HFFc6 (cell line): ENCODE results near the gene SNRPA1. TPM values are rescaled to one million over a fixed set of nuclear protein-coding genes. Genes with fewer than 3 reads are reported as not detected.
"Not testable (repeated sequence)": the region's sequence is repeated elsewhere in the genome, so short reads cannot be mapped to it uniquely, and the experiment has no call there.

Source experiments
- DNase-seq: peaks from one replicate; pipeline ENCODE4 v3.0.0-alpha.2; 2018
- H3K27ac Mint-ChIP-seq: 2 replicates; pipeline ENCODE4 v1.8.0; 2020; ENCODE audit warnings: mild to moderate bottlenecking, mixed read lengths
- H3K27me3 Mint-ChIP-seq: 2 replicates; pipeline ENCODE4 v1.8.0; 2021; ENCODE audit warnings: mild to moderate bottlenecking, moderate library complexity, mixed read lengths; ENCODE audit not compliant: insufficient read depth
- H3K36me3 Mint-ChIP-seq: 2 replicates; pipeline ENCODE4 v1.8.0; 2021; ENCODE audit warnings: low read depth, mixed read lengths
- H3K4me1 Mint-ChIP-seq: 2 replicates; pipeline ENCODE4 v1.8.0; 2020; ENCODE audit warnings: low read depth, mixed read lengths
- H3K4me3 Mint-ChIP-seq: 2 replicates; pipeline ENCODE4 v1.8.0; 2020; ENCODE audit warnings: mild to moderate bottlenecking, moderate library complexity, mixed read lengths
- H3K9me3 Mint-ChIP-seq: 2 replicates; pipeline ENCODE4 v1.8.0; 2020; ENCODE audit warnings: mild to moderate bottlenecking, mixed read lengths
- CTCF ChIP-seq: fragments of 200-600 bp; sonication (generic); IDR thresholded peaks from 2 replicates; pipeline ENCODE4 v1.5.0; 2021; ENCODE audit warnings: antibody characterized with exemption, mild to moderate bottlenecking
- long read RNA-seq: library from polyadenylated mRNA; unstranded; transcript quantifications from one replicate; pipeline ENCODE4 v2.0.0, GENCODE V29; 2019
- total RNA-seq, 6 experiments: library from RNA; stranded (reverse); fragmentation: NEBNext Ultra II Directional; extraction: Animal tissue kit (Norgen Biotek cat#: 25700); gene quantifications; 2 replicates in 1 of 6; 3 replicates in 5 of 6; pipeline ENCODE4 v1.2.3, GENCODE V29; 2021

SNRPA1 gene
- 10 to 100 TPM; 54.9 to 78.8 (median 64.5) TPM for total RNA-seq
- long read RNA-seq, transcript SNRPA1-201 (9 exons, 1,055 nt): major isoform, 73 of 84 reads
- long read RNA-seq, partial matches to known transcripts: 4 of 84 reads
- long read RNA-seq, other reads (novel, unspliced or antisense): 4 of 84 reads

DNA sequence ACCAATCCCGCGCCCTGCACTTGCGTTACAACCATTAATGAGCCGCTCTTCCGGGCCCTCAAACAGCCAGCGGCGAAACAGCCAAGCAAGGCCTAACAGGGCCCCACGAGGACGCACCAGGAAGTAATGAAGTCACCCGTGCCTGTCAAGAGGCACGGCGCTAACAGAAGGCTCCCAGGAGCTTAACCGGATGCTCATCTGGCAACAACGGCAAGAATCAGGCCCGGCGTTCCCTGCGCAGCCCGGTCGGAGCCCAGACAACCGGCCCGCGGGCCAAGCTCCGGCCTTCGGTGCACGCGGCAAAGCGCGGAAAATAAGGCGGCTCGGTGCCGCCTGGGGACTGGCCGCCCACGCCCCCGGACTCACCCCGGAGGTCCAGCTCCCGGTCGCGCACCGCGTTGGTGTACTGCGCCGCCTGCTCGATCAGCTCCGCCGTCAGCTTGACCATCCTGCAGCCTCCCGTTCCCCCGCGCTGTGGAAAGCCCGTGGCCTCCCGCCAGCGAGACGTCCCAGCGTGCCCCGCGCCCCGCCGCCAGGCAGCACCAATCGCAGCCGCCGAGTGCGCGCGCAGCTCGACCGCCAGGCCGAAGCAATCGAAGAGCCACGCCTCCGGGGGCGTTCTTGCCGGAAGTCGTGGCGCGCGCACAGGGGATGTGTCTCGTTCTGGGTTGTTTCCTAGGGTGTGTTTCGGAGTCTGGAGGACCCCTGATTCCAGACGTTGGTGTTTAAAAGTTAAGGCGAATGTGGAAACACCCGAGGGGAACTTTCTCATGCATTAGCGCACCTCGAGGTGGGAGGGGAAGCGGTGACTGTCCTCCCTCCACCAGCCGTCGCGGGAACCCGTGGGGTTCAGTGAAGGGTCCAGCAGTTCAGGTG lies at the start of gene SNRPA1:
TSS of gene SNRPA1 (minus strand) at position 518 of the 876 bp plus-strand sequence. CDS start at position 448, 70 bp downstream.
- H3K27ac Mint-ChIP-seq: peak within 1 kb of the TSS; percentile 95
- peak within 1 kb of the TSS; percentile 99 for H3K4me3 Mint-ChIP-seq
- peaks cover 7% of the 10 kb centered on the region; the same call in 1 of the 2 replicates for H3K9me3 Mint-ChIP-seq
- H3K4me1 Mint-ChIP-seq: peaks cover 40% of the 10 kb centered on the region
- peaks cover 17% of the 10 kb centered on the region for H3K36me3 Mint-ChIP-seq
- H3K27me3 Mint-ChIP-seq: no peaks in the 10 kb centered on the region; the same call in 1 of the 2 replicates
- DNase-seq: peak; percentile 95
- TF ChIP-seq CTCF: 0 out of 2 replicates have a peak, but pooled peaks have one; percentile 6

GRCh38 chr15:101342056-101342455 lies 47.0 kb upstream of the SNRPA1 start:
- Mint-ChIP-seq H3K4me3 (no peak overlapping the region), H3K4me1 (no peaks in the 10 kb centered on the region), H3K9me3 (no peaks in the 10 kb centered on the region), H3K27ac (no peak overlapping the region), H3K27me3 (peaks cover 14% of the 10 kb centered on the region), H3K36me3 (no peaks in the 10 kb centered on the region)
- no peak for DNase-seq
- no peak for TF ChIP-seq CTCF

DNA sequence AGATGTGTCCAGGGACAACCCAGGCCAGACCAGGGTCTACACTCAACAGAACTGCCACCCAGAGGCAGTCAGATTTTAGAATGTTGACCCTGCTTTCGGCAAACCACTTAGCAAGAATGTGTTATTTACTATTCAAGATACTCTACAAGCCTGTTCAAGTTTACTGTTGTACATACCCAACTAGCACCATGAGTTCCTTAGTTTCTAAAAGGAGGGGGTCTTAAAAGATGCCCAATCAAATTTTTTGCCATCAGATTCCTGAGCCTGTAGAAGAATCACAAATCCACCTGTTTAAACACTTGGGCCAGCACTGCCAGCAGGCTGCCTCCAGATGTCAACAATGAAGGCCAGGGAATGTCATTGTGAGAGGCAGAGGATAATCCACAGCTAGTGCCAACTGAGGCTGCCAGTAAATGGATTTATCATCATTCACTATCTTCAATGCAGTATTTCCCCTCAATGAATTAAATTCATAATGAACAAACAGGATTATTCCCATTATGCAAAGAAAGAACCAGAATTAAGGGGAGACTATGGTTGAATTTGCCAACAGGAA lies 43.5 kb upstream of the SNRPA1 start:
- no peaks in the 10 kb centered on the region for H3K36me3 Mint-ChIP-seq
- no peaks in the 10 kb centered on the region for H3K9me3 Mint-ChIP-seq
- H3K27ac Mint-ChIP-seq: no peak overlapping the region
- no peak overlapping the region for H3K4me3 Mint-ChIP-seq
- TF ChIP-seq CTCF: no peak
- DNase-seq: no peak
- H3K27me3 Mint-ChIP-seq: peaks cover 5% of the 10 kb centered on the region; the same call in 1 of the 2 replicates
- H3K4me1 Mint-ChIP-seq: no peaks in the 10 kb centered on the region

DNA sequence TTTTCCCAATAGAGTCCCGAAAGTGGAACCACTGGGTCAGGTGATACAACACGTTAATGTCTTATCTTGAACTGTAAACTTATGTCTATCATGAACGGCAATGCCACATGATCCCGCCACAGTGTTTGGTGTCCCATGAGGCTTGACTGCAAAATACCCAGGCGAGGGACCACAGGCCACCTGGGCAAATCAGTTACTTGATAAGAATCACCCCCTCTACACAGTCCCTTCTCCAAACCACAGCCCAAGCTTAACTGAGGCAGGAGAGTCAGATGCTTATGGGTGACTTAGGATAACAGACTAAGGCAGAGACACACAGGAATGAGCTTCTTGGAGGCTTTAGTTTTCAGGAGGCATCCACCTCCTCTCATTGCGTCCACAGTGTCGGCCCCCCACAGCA lies 42.9 kb upstream of the SNRPA1 start:
- Mint-ChIP-seq H3K36me3 (no peaks in the 10 kb centered on the region), H3K27me3 (peaks cover 4% of the 10 kb centered on the region; the same call in 1 of the 2 replicates), H3K27ac (no peak overlapping the region), H3K4me1 (no peaks in the 10 kb centered on the region), H3K4me3 (no peak overlapping the region), H3K9me3 (no peaks in the 10 kb centered on the region)
- TF ChIP-seq CTCF: no peak
- no peak for DNase-seq

GRCh38 chr15:101333907-101334789 lies 39.1 kb upstream of the SNRPA1 start:
- not testable (repeated sequence) for H3K4me3 Mint-ChIP-seq, H3K9me3 Mint-ChIP-seq, DNase-seq, H3K4me1 Mint-ChIP-seq, H3K27ac Mint-ChIP-seq, H3K36me3 Mint-ChIP-seq
- H3K27me3 Mint-ChIP-seq: peaks cover 22% of the 10 kb centered on the region
